GM19099 (cell line): ENCODE data around the gene CLEC7A.

Experiments
- POLR2A ChIP-seq: IDR thresholded peaks from 3 replicates; pipeline ENCODE4 v1.6.1; 2011; ENCODE audit warnings: low read depth; ENCODE audit not compliant: insufficient read length; ENCODE audit errors: extremely low read depth

The CLEC7A gene

GRCh38 chr12:10115311-10115710 lies 14.7 kb downstream of the CLEC7A start:
- TF ChIP-seq POLR2A: no peak

GRCh38 chr12:10113920-10114319 lies 16.1 kb downstream of the CLEC7A start:
- no peak for TF ChIP-seq POLR2A

- no peak for TF ChIP-seq POLR2A
These were observed 16.9 kb downstream of the CLEC7A start for GRCh38 chr12:10113075-10113474.

GRCh38 chr12:10111451-10111850 lies 18.5 kb downstream of the CLEC7A start:
- no peak for TF ChIP-seq POLR2A

- TF ChIP-seq POLR2A: no peak
These were observed 19.6 kb downstream of the CLEC7A start for GRCh38 chr12:10110256-10110844.

- no peak for TF ChIP-seq POLR2A
These were observed 27.7 kb downstream of the CLEC7A start for GRCh38 chr12:10102322-10102721.

GRCh38 chr12:10101648-10102220 lies 28.3 kb downstream of the CLEC7A start:
- TF ChIP-seq POLR2A: no peak

GRCh38 chr12:10101042-10101579 lies 28.9 kb downstream of the CLEC7A start:
- no peak for TF ChIP-seq POLR2A

- no peak for TF ChIP-seq POLR2A
These were observed 31.2 kb downstream of the CLEC7A start, which contains the start of gene CLEC1A for GRCh38 chr12:10098791-10099190. Gene CLEC1A (minus strand): TSS chr12:10098985. CDS start chr12:10098922, 63 bp downstream.

- TF ChIP-seq POLR2A: no peak
These were observed 32.5 kb downstream of the CLEC7A start for GRCh38 chr12:10097521-10097920.

- no peak for TF ChIP-seq POLR2A
These were observed 34.0 kb downstream of the CLEC7A start for GRCh38 chr12:10095971-10096370.

- no peak for TF ChIP-seq POLR2A
These were observed 35.2 kb downstream of the CLEC7A start for GRCh38 chr12:10094646-10095395.

GRCh38 chr12:10088955-10089900 lies 40.8 kb downstream of the CLEC7A start:
- no peak for TF ChIP-seq POLR2A

GRCh38 chr12:10088031-10088430 lies 42.0 kb downstream of the CLEC7A start:
- no peak for TF ChIP-seq POLR2A

- no peak for TF ChIP-seq POLR2A
These were observed 43.6 kb downstream of the CLEC7A start for GRCh38 chr12:10086387-10086786.
